WTC11 (cell line): Measurements from ENCODE around the gene U2AF1L4. TPM values are rescaled to one million over a fixed set of nuclear protein-coding genes. Genes with fewer than 3 reads are reported as not detected.

Source experiments
- ATAC-seq: fragments of 200-7000 bp; cut with Tn5 transposase; 2 replicates; pipeline ENCODE4 v1.10.0; 2021; ENCODE audit warnings: mild to moderate bottlenecking, moderate library complexity
- CTCF ChIA-PET: fragments of 300-600 bp; sonication (Branson Sonifier 250); formaldehyde crosslinking; loops from one replicate; lab custom pipeline; 2021; ENCODE audit warnings: antibody characterized with exemption; lab: Charles Lee
- POLR2A ChIA-PET: fragments of 350-600 bp; sonication (Branson Sonifier 250); formaldehyde crosslinking; loops from one replicate; lab custom pipeline; 2021; ENCODE audit warnings: antibody characterized with exemption; lab: Charles Lee
- DNase-seq: peaks from one replicate; pipeline ENCODE4 v3.0.0; 2021; ENCODE audit warnings: low spot score
- H3K27ac Mint-ChIP-seq: 2 replicates; pipeline ENCODE4 v1.8.0; 2021; ENCODE audit warnings: mixed read lengths
- H3K27me3 Mint-ChIP-seq: 2 replicates; pipeline ENCODE4 v1.8.0; 2021; ENCODE audit warnings: low read depth, mild to moderate bottlenecking, moderate library complexity, mixed read lengths
- H3K36me3 Mint-ChIP-seq: 2 replicates; pipeline ENCODE4 v1.8.0; 2021; ENCODE audit warnings: mixed read lengths
- H3K4me1 Mint-ChIP-seq: 2 replicates; pipeline ENCODE4 v1.8.0; 2022; ENCODE audit warnings: mixed read lengths
- H3K4me3 Mint-ChIP-seq: 2 replicates; pipeline ENCODE4 v1.8.0; 2021; ENCODE audit warnings: mild to moderate bottlenecking, moderate library complexity, mixed read lengths
- H3K9me3 Mint-ChIP-seq: 2 replicates; pipeline ENCODE4 v1.8.0; 2021; ENCODE audit warnings: mixed read lengths
- CREM ChIP-seq: sonication (generic); formaldehyde crosslinking; IDR thresholded peaks from 2 replicates; pipeline ENCODE4 v1.8.1; 2022; ENCODE audit warnings: mild to moderate bottlenecking, missing genetic modification reagents, moderate library complexity
- GABPB1 ChIP-seq: sonication (generic); formaldehyde crosslinking; IDR thresholded peaks from 2 replicates; pipeline ENCODE4 v1.8.1; 2023; ENCODE audit warnings: mild to moderate bottlenecking, missing genetic modification reagents
- IRF2 ChIP-seq: sonication (generic); formaldehyde crosslinking; IDR thresholded peaks from 2 replicates; pipeline ENCODE4 v1.8.0; 2022; ENCODE audit warnings: low read depth, missing genetic modification reagents, borderline replicate concordance
- KAT7 ChIP-seq: sonication (generic); formaldehyde crosslinking; IDR thresholded peaks from 2 replicates; pipeline ENCODE4 v1.8.1; 2023; ENCODE audit warnings: missing genetic modification reagents, mild to moderate bottlenecking, borderline replicate concordance
- MAX ChIP-seq: sonication (generic); formaldehyde crosslinking; IDR thresholded peaks from 2 replicates; pipeline ENCODE4 v1.8.0; 2022; ENCODE audit warnings: mild to moderate bottlenecking, missing genetic modification reagents
- MYBL2 ChIP-seq: sonication (generic); formaldehyde crosslinking; IDR thresholded peaks from 2 replicates; pipeline ENCODE4 v1.8.1; 2023; ENCODE audit warnings: mild to moderate bottlenecking, moderate library complexity, missing genetic modification reagents
- NFATC4 ChIP-seq: fragments of 250-450 bp; sonication (Bioruptor Pico); IDR thresholded peaks from 2 replicates; pipeline ENCODE4 v1.9.0; 2021; ENCODE audit warnings: mild to moderate bottlenecking
- RELA ChIP-seq: sonication (generic); formaldehyde crosslinking; IDR thresholded peaks from 2 replicates; pipeline ENCODE4 v1.8.1; 2022; ENCODE audit warnings: missing genetic modification reagents, mild to moderate bottlenecking, borderline replicate concordance
- TP53 ChIP-seq: sonication (generic); formaldehyde crosslinking; IDR thresholded peaks from 2 replicates; pipeline ENCODE4 v1.8.1; 2023; ENCODE audit warnings: mild to moderate bottlenecking, missing genetic modification reagents
- ZNF138 ChIP-seq: sonication (generic); formaldehyde crosslinking; conservative IDR thresholded peaks from 2 replicates; pipeline ENCODE4 v1.8.1; 2022; ENCODE audit warnings: mild to moderate bottlenecking, moderate library complexity, missing genetic modification reagents
- ZNF219 ChIP-seq: sonication (generic); formaldehyde crosslinking; IDR thresholded peaks from 2 replicates; pipeline ENCODE4 v1.8.0; 2023; ENCODE audit warnings: missing genetic modification reagents, mild to moderate bottlenecking, borderline replicate concordance
- ZNF263 ChIP-seq: sonication (generic); formaldehyde crosslinking; IDR thresholded peaks from 2 replicates; pipeline ENCODE4 v1.8.1; 2022; ENCODE audit warnings: low read depth, mild to moderate bottlenecking, moderate library complexity, missing genetic modification reagents
- ZNF317 ChIP-seq: sonication (generic); formaldehyde crosslinking; IDR thresholded peaks from 2 replicates; pipeline ENCODE4 v1.8.1; 2023; ENCODE audit warnings: low read depth, mild to moderate bottlenecking, moderate library complexity, missing genetic modification reagents, borderline replicate concordance
- ZNF532 ChIP-seq: fragments of 250-450 bp; sonication (Bioruptor Pico); IDR thresholded peaks from 2 replicates; pipeline ENCODE4 v1.9.0; 2021; ENCODE audit warnings: mild to moderate bottlenecking, borderline replicate concordance
- total RNA-seq: library from RNA; stranded (reverse); gene quantifications from 3 replicates; pipeline ENCODE4 v1.2.3, GENCODE V29; 2021
- TF ChIP-seq, protein P1 (sequence below): sonication (generic); formaldehyde crosslinking; conservative IDR thresholded peaks from 2 replicates; pipeline ENCODE4 v1.8.1; 2023; ENCODE audit warnings: mild to moderate bottlenecking, low read depth, missing genetic modification reagents, moderate library complexity
- TF ChIP-seq, protein P2 (sequence below): sonication (generic); formaldehyde crosslinking; conservative IDR thresholded peaks from 2 replicates; pipeline ENCODE4 v1.8.1; 2022; ENCODE audit warnings: mild to moderate bottlenecking, missing genetic modification reagents
- TF ChIP-seq, protein P3 (sequence below): sonication (generic); formaldehyde crosslinking; IDR thresholded peaks from 2 replicates; pipeline ENCODE4 v1.8.1; 2023; ENCODE audit warnings: mild to moderate bottlenecking, missing genetic modification reagents, moderate library complexity
- TF ChIP-seq, protein P4 (sequence below): sonication (generic); formaldehyde crosslinking; IDR thresholded peaks from 2 replicates; pipeline ENCODE4 v1.8.1; 2023; ENCODE audit warnings: mild to moderate bottlenecking, moderate library complexity, missing genetic modification reagents
- TF ChIP-seq, protein P5 (sequence below): sonication (generic); formaldehyde crosslinking; IDR thresholded peaks from 2 replicates; pipeline ENCODE4 v1.8.0; 2022; ENCODE audit warnings: mild to moderate bottlenecking, missing genetic modification reagents
- TF ChIP-seq, protein P6 (sequence below): sonication (generic); formaldehyde crosslinking; IDR thresholded peaks from 2 replicates; pipeline ENCODE4 v1.8.0; 2022; ENCODE audit warnings: mild to moderate bottlenecking, missing genetic modification reagents

U2AF1L4 gene
- total RNA-seq, 1 experiment from 2014 or later = 20.9 TPM

DNA sequence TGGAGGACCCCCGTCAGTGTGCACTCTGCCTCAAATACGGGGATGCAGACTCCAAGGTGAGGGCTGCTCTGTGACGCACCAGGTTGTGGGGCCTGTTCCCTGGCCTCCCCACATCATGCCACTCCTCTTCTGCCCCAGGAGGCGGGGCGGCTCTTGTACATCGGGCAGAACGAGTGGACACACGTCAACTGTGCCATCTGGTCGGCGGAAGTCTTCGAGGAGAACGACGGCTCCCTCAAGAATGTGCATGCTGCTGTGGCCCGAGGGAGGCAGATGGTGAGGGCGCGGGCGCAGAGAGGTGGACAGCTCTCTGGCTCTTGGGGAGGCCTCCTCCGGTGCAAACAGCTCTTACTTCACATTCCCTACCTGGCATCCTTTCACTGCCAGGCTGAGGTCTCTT lies 16.2 kb downstream of the U2AF1L4 start:
- POLR2A ChIA-PET = no interaction called here
- DNase-seq (no peak), ATAC-seq (no peak)
- H3K27ac Mint-ChIP-seq = no peak overlapping the region
- TF ChIP-seq, protein P1, sequence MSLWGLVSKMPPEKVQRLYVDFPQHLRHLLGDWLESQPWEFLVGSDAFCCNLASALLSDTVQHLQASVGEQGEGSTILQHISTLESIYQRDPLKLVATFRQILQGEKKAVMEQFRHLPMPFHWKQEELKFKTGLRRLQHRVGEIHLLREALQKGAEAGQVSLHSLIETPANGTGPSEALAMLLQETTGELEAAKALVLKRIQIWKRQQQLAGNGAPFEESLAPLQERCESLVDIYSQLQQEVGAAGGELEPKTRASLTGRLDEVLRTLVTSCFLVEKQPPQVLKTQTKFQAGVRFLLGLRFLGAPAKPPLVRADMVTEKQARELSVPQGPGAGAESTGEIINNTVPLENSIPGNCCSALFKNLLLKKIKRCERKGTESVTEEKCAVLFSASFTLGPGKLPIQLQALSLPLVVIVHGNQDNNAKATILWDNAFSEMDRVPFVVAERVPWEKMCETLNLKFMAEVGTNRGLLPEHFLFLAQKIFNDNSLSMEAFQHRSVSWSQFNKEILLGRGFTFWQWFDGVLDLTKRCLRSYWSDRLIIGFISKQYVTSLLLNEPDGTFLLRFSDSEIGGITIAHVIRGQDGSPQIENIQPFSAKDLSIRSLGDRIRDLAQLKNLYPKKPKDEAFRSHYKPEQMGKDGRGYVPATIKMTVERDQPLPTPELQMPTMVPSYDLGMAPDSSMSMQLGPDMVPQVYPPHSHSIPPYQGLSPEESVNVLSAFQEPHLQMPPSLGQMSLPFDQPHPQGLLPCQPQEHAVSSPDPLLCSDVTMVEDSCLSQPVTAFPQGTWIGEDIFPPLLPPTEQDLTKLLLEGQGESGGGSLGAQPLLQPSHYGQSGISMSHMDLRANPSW (CRISPR knock-in tag) = no peak
- TF ChIP-seq, protein P2, sequence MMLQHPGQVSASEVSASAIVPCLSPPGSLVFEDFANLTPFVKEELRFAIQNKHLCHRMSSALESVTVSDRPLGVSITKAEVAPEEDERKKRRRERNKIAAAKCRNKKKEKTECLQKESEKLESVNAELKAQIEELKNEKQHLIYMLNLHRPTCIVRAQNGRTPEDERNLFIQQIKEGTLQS = no peak
- TF ChIP-seq NFATC4 (no peak), MAX (CRISPR knock-in tag) (no peak), ZNF317 (CRISPR knock-in tag) (no peak), ZNF138 (CRISPR knock-in tag) (no peak), KAT7 (no peak), RELA (no peak), ZNF532 (CRISPR knock-in tag) (no peak), MYBL2 (CRISPR knock-in tag) (no peak), TP53 (CRISPR knock-in tag) (no peak), CREM (CRISPR knock-in tag) (no peak)
- TF ChIP-seq, protein P3, sequence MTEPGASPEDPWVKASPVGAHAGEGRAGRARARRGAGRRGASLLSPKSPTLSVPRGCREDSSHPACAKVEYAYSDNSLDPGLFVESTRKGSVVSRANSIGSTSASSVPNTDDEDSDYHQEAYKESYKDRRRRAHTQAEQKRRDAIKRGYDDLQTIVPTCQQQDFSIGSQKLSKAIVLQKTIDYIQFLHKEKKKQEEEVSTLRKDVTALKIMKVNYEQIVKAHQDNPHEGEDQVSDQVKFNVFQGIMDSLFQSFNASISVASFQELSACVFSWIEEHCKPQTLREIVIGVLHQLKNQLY (CRISPR knock-in tag) = no peak
- TF ChIP-seq, protein P4, sequence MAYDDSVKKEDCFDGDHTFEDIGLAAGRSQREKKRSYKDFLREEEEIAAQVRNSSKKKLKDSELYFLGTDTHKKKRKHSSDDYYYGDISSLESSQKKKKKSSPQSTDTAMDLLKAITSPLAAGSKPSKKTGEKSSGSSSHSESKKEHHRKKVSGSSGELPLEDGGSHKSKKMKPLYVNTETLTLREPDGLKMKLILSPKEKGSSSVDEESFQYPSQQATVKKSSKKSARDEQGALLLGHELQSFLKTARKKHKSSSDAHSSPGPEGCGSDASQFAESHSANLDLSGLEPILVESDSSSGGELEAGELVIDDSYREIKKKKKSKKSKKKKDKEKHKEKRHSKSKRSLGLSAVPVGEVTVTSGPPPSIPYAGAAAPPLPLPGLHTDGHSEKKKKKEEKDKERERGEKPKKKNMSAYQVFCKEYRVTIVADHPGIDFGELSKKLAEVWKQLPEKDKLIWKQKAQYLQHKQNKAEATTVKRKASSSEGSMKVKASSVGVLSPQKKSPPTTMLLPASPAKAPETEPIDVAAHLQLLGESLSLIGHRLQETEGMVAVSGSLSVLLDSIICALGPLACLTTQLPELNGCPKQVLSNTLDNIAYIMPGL (CRISPR knock-in tag) = no peak
- H3K9me3 Mint-ChIP-seq = no peaks in the 10 kb centered on the region
- H3K4me1 Mint-ChIP-seq = 0 out of 2 replicates have a peak, but pooled peaks cover 2% of the 10 kb centered on the region
- CTCF ChIA-PET = interaction anchor here (1.1 kb wide), 1 partner anchor 12 kb away, joined by 3 read pairs; no protein-coding TSS in a partner anchor
- H3K36me3 Mint-ChIP-seq = peaks cover 70% of the 10 kb centered on the region
- H3K27me3 Mint-ChIP-seq = no peaks in the 10 kb centered on the region
- no peak overlapping the region for H3K4me3 Mint-ChIP-seq

- ATAC-seq (no peak), DNase-seq (no peak)
- POLR2A ChIA-PET = no interaction called here
- no peak overlapping the region for H3K4me3 Mint-ChIP-seq
- H3K27me3 Mint-ChIP-seq = no peaks in the 10 kb centered on the region
- 0 out of 2 replicates have a peak, but pooled peaks cover 2% of the 10 kb centered on the region for H3K4me1 Mint-ChIP-seq
- H3K27ac Mint-ChIP-seq = no peak overlapping the region
- peaks cover 73% of the 10 kb centered on the region for H3K36me3 Mint-ChIP-seq
- CTCF ChIA-PET = interaction anchor here (0.5 kb wide), 1 partner anchor 91 kb away, joined by 4 read pairs; no protein-coding TSS in a partner anchor
- H3K9me3 Mint-ChIP-seq = no peaks in the 10 kb centered on the region
- TF ChIP-seq IRF2 = no peak
- no peak for TF ChIP-seq ZNF263
- no peak for TF ChIP-seq GABPB1 (CRISPR knock-in tag)
- TF ChIP-seq, protein P5, sequence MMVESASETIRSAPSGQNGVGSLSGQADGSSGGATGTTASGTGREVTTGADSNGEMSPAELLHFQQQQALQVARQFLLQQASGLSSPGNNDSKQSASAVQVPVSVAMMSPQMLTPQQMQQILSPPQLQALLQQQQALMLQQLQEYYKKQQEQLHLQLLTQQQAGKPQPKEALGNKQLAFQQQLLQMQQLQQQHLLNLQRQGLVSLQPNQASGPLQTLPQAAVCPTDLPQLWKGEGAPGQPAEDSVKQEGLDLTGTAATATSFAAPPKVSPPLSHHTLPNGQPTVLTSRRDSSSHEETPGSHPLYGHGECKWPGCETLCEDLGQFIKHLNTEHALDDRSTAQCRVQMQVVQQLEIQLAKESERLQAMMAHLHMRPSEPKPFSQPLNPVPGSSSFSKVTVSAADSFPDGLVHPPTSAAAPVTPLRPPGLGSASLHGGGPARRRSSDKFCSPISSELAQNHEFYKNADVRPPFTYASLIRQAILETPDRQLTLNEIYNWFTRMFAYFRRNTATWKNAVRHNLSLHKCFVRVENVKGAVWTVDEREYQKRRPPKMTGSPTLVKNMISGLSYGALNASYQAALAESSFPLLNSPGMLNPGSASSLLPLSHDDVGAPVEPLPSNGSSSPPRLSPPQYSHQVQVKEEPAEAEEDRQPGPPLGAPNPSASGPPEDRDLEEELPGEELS (CRISPR knock-in tag) = no peak
- TF ChIP-seq, protein P6, sequence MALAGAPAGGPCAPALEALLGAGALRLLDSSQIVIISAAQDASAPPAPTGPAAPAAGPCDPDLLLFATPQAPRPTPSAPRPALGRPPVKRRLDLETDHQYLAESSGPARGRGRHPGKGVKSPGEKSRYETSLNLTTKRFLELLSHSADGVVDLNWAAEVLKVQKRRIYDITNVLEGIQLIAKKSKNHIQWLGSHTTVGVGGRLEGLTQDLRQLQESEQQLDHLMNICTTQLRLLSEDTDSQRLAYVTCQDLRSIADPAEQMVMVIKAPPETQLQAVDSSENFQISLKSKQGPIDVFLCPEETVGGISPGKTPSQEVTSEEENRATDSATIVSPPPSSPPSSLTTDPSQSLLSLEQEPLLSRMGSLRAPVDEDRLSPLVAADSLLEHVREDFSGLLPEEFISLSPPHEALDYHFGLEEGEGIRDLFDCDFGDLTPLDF (CRISPR knock-in tag) = no peak
- TF ChIP-seq ZNF219 = no peak
These were observed 17.1 kb downstream of the U2AF1L4 start for GRCh38 chr19:35727956-35728706.
